Stomach (tissue), 4 donors: Measurements from ENCODE around the gene NEK7.

Experiments
- CTCF ChIP-seq, 7 experiments: fragments of 450-650 bp in 4 of 7; fragments of 200-600 bp in 3 of 7; sonication (generic) in 3 of 7; IDR thresholded peaks; one replicate each; pipeline ENCODE4 v1.5.1; 2016 to 2019; ENCODE audit warnings: antibody characterized with exemption in 7 of 7, control low read depth in 2 of 7, mild to moderate bottlenecking in 1 of 7
- EP300 ChIP-seq: sonication (generic); formaldehyde crosslinking; IDR thresholded peaks from one replicate; pipeline ENCODE4 v1.6.1; 2017; ENCODE audit warnings: antibody characterized with exemption
- POLR2A ChIP-seq, 4 donors: fragments of 450-650 bp; IDR thresholded peaks; one replicate each; pipeline ENCODE4 v1.6.1; 2016; ENCODE audit warnings: antibody characterized with exemption in 4 of 4, control low read depth in 2 of 4, mild to moderate bottlenecking in 1 of 4, moderate library complexity in 1 of 4
- POLR2AphosphoS5 ChIP-seq, 3 donors: sonication (generic); formaldehyde crosslinking; IDR thresholded peaks; one replicate each; pipeline ENCODE4 v1.6.1; 2016; ENCODE audit warnings: antibody characterized with exemption in 3 of 3

- TF ChIP-seq CTCF (IDR thresholded peaks at IDR 0.05) (no peak), POLR2A (IDR thresholded peaks at IDR 0.05) (no peak), POLR2AphosphoS5 (IDR thresholded peaks at IDR 0.05) (no peak), EP300 (no peak)
These were observed 84.8 kb downstream of the NEK7 start for GRCh38 chr1:198241553-198241952.
